Measurements from ENCODE around the gene CALHM2. TPM values are rescaled to one million over a fixed set of nuclear protein-coding genes. Genes with fewer than 3 reads are reported as not detected.

CALHM2 gene
- total RNA-seq, 1 experiment from 2014 or later: 5.9 TPM

DNA sequence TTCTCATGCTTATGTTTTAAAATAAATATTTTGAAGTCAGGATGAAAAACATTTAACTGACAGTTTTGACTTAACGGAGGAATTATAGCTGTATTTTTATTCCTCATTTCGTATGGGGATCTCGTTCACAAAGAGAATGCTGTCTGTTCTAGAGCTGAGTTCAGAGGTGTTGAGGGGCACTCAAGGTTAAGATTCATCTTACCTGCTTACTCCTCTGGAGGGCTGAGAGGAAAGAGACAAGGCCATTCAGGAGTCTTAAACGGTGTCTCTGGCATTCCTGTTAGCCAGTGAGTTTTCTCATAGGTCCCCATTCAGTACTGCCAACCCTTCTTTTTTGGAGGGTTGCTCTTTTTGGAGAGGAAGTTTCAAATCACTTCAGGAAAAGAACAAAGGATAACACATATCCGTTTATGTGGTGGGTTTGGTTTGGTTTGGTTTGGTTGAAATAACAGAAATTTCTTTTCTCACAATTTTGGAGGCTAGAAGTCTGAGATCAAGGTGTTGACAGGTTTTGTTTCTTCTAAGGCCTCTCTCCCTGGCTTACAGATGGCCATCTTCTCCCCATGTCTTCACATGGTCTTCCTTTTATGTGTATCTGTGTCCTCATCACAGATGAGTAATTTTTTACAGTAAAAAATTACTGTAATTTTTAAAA lies 23.1 kb downstream of the CALHM2 start:
- in situ Hi-C loops (cut with HindIII; ENCODE audit: low pct_unique_long_range_greater_than_20kb, low sequenced_read_pairs) (no loop called here), intact Hi-C loops (cut with micrococcal nuclease; ENCODE audit: unreplicated experiment) (no loop called here)
- Histone ChIP-seq H3K27me3 (ENCODE audit: control insufficient read depth, insufficient read depth, low read length) (no peaks in the 10 kb centered on the region), H3K36me3 (ENCODE audit: control insufficient read depth, insufficient read depth, low read length) (peaks cover 54% of the 10 kb centered on the region), H3K4me1 (ENCODE audit: control insufficient read depth, insufficient read depth, low read length) (no peaks in the 10 kb centered on the region), H3K4me3 (ENCODE audit: low read depth in 2 of 2, low read length in 2 of 2) (no peak overlapping the region), H3K9me3 (ENCODE audit: control insufficient read depth, insufficient read depth, low read depth, low read length) (no peaks in the 10 kb centered on the region), H3K27ac (ENCODE audit: low read length) (no peak overlapping the region)
- no TSS peak for BruUV-seq (replicated peaks)
- TF ChIP-seq, protein P1, sequence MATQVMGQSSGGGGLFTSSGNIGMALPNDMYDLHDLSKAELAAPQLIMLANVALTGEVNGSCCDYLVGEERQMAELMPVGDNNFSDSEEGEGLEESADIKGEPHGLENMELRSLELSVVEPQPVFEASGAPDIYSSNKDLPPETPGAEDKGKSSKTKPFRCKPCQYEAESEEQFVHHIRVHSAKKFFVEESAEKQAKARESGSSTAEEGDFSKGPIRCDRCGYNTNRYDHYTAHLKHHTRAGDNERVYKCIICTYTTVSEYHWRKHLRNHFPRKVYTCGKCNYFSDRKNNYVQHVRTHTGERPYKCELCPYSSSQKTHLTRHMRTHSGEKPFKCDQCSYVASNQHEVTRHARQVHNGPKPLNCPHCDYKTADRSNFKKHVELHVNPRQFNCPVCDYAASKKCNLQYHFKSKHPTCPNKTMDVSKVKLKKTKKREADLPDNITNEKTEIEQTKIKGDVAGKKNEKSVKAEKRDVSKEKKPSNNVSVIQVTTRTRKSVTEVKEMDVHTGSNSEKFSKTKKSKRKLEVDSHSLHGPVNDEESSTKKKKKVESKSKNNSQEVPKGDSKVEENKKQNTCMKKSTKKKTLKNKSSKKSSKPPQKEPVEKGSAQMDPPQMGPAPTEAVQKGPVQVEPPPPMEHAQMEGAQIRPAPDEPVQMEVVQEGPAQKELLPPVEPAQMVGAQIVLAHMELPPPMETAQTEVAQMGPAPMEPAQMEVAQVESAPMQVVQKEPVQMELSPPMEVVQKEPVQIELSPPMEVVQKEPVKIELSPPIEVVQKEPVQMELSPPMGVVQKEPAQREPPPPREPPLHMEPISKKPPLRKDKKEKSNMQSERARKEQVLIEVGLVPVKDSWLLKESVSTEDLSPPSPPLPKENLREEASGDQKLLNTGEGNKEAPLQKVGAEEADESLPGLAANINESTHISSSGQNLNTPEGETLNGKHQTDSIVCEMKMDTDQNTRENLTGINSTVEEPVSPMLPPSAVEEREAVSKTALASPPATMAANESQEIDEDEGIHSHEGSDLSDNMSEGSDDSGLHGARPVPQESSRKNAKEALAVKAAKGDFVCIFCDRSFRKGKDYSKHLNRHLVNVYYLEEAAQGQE (IDR thresholded peaks at IDR 0.05; ENCODE audit: insufficient read depth in 1 of 2, low read depth in 2 of 2, low read length in 1 of 2): no peak
- TF ChIP-seq SIN3A (IDR thresholded peaks at IDR 0.05; ENCODE audit: borderline replicate concordance, insufficient read depth, low read depth, low read length) (no peak), POLR2AphosphoS5 (IDR thresholded peaks at IDR 0.05; ENCODE audit: low read depth, low read length) (no peak), TCF7L2 (IDR thresholded peaks at IDR 0.05; ENCODE audit: low read depth, low read length) (no peak)
- TF ChIP-seq, protein P2, sequence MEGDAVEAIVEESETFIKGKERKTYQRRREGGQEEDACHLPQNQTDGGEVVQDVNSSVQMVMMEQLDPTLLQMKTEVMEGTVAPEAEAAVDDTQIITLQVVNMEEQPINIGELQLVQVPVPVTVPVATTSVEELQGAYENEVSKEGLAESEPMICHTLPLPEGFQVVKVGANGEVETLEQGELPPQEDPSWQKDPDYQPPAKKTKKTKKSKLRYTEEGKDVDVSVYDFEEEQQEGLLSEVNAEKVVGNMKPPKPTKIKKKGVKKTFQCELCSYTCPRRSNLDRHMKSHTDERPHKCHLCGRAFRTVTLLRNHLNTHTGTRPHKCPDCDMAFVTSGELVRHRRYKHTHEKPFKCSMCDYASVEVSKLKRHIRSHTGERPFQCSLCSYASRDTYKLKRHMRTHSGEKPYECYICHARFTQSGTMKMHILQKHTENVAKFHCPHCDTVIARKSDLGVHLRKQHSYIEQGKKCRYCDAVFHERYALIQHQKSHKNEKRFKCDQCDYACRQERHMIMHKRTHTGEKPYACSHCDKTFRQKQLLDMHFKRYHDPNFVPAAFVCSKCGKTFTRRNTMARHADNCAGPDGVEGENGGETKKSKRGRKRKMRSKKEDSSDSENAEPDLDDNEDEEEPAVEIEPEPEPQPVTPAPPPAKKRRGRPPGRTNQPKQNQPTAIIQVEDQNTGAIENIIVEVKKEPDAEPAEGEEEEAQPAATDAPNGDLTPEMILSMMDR (IDR thresholded peaks at IDR 0.05): no peak
- DNase-seq (ENCODE audit: low read depth, low spot score) (no peak), ATAC-seq (no peak)
- ChIA-PET POLR2A (interaction anchor here (0.5 kb wide), 1 partner anchor 22 kb away, joined by 3 read pairs; no protein-coding TSS in a partner anchor), CTCF (no interaction called here)

DNA sequence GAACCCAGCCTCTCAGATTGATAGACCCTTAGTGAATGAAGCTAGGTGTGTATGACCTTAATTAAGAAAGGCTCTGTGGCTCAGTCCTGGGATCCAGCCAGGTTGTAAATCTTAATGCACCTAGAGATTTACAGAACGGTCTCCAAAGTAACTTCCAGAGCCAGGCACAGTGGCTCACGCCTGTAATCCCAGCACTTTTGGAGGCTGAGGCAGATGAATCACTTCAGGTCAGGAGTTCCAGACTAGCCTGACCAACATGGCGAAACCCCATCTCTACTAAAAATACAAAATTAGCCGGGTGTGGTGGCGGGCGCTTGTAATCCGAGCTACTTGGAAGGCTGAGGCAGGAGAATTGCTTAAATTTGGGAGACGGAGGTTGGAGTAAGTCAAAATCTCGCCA lies 24.3 kb downstream of the CALHM2 start:
- TF ChIP-seq, protein P1 (IDR thresholded peaks at IDR 0.05; ENCODE audit: insufficient read depth in 1 of 2, low read depth in 2 of 2, low read length in 1 of 2): no peak
- TF ChIP-seq SIN3A (IDR thresholded peaks at IDR 0.05; ENCODE audit: borderline replicate concordance, insufficient read depth, low read depth, low read length): no peak
- TF ChIP-seq POLR2AphosphoS5 (IDR thresholded peaks at IDR 0.05; ENCODE audit: low read depth, low read length): no peak
- ChIA-PET POLR2A (no interaction called here), CTCF (no interaction called here)
- BruUV-seq (replicated peaks): no TSS peak
- Histone ChIP-seq H3K36me3 (ENCODE audit: control insufficient read depth, insufficient read depth, low read length) (peaks cover 62% of the 10 kb centered on the region), H3K4me3 (ENCODE audit: low read depth in 2 of 2, low read length in 2 of 2) (no peak overlapping the region), H3K27me3 (ENCODE audit: control insufficient read depth, insufficient read depth, low read length) (no peaks in the 10 kb centered on the region), H3K9me3 (ENCODE audit: control insufficient read depth, insufficient read depth, low read depth, low read length) (no peaks in the 10 kb centered on the region), H3K27ac (ENCODE audit: low read length) (no peak overlapping the region), H3K4me1 (ENCODE audit: control insufficient read depth, insufficient read depth, low read length) (no peaks in the 10 kb centered on the region)
- in situ Hi-C loops (cut with HindIII; ENCODE audit: low pct_unique_long_range_greater_than_20kb, low sequenced_read_pairs): no loop called here
- no peak for ATAC-seq
- DNase-seq (ENCODE audit: low read depth, low spot score): no peak
- intact Hi-C loops (cut with micrococcal nuclease; ENCODE audit: unreplicated experiment): no loop called here

Measured in Panc1 (cell line).